Naive thymus-derived CD8-positive, alpha-beta T cell (primary cell): Measurements from ENCODE around the gene DARS2. TPM values are rescaled to one million over a fixed set of nuclear protein-coding genes. Genes with fewer than 3 reads are reported as not detected.

Experiments
- ATAC-seq, 2 donors: fragments of 150-1000 bp; cut with Tn5 transposase in 1 of 2; sonication (Bioruptor Pico), chemical (Tn5 transposase) in 1 of 2; 1 replicate in 1 of 2; 2 replicates in 1 of 2; pipeline ENCODE4 v1.10.0; 2021; ENCODE audit warnings: mild to moderate bottlenecking in 2 of 2, moderate library complexity in 2 of 2
- POLR2A ChIA-PET: fragments of 350-600 bp; sonication (Branson Sonifier 250); formaldehyde crosslinking; loops from one replicate; lab custom pipeline; 2021; ENCODE audit warnings: antibody characterized with exemption; lab: Charles Lee
- DNase-seq, 10 donors: peaks; one replicate each; pipeline versions ENCODE4 v3.0.0 to v3.0.0-alpha.2; 2020 to 2022
- H3K27ac Mint-ChIP-seq, 10 donors: one replicate each; pipeline ENCODE4 v1.8.0; 2020 to 2022; ENCODE audit warnings: mild to moderate bottlenecking in 10 of 10, mixed read lengths in 10 of 10, moderate library complexity in 4 of 10, inconsistent platforms in 1 of 10
- H3K27me3 Mint-ChIP-seq, 5 donors: one replicate each; pipeline ENCODE4 v1.8.0; 2021 to 2022; ENCODE audit warnings: mixed read lengths in 5 of 5
- H3K36me3 Mint-ChIP-seq, 3 donors: one replicate each; pipeline ENCODE4 v1.8.0; 2020 to 2022; ENCODE audit warnings: mixed read lengths in 3 of 3, mild to moderate bottlenecking in 2 of 3, inconsistent platforms in 1 of 3
- H3K4me1 Mint-ChIP-seq, 4 donors: one replicate each; pipeline ENCODE4 v1.8.0; 2021 to 2022; ENCODE audit warnings: mixed read lengths in 4 of 4
- H3K4me3 Mint-ChIP-seq, 10 donors: one replicate each; pipeline ENCODE4 v1.8.0; 2020 to 2022; ENCODE audit warnings: mild to moderate bottlenecking in 10 of 10, mixed read lengths in 10 of 10, moderate library complexity in 6 of 10, inconsistent platforms in 1 of 10
- H3K9me3 Mint-ChIP-seq, 9 donors: one replicate each; pipeline ENCODE4 v1.8.0; 2020 to 2022; ENCODE audit warnings: mixed read lengths in 9 of 9, mild to moderate bottlenecking in 3 of 9, inconsistent platforms in 1 of 9, moderate library complexity in 1 of 9
- polyA plus RNA-seq, 3 donors: library from polyadenylated mRNA; unstranded; fragments of 300-500 nt; fragmentation: Illumina TruSeq; gene quantifications; one replicate each; pipeline ENCODE4 v1.2.3, GENCODE V29; 2021
- total RNA-seq, 8 experiments: library from RNA in 2 of 8; stranded (reverse) in 2 of 8; gene quantifications; one replicate each; pipeline ENCODE4 v1.2.3 and lab custom pipeline; 2021 to 2026

The DARS2 gene
- total and polyA plus RNA-seq, 5 experiments from 2014 or later = 6.7 to 12.6 (median 12.1) TPM

- Mint-ChIP-seq H3K36me3 (peaks cover 0 to 67% (median 33%) of the 10 kb centered on the region in 3 donors), H3K4me1 (peaks cover 11 to 20% (median 15%) of the 10 kb centered on the region in 4 donors), H3K4me3 (no peak overlapping the region), H3K9me3 (no peaks in the 10 kb centered on the region), H3K27ac (peak overlapping the region in 2 of 10 donors; percentile 23 to 36), H3K27me3 (no peaks in the 10 kb centered on the region)
- DNase-seq = no peak
- no peak for ATAC-seq
- POLR2A ChIA-PET = no interaction called here
Measured at GRCh38 chr1:173894189-173894588, 69.7 kb downstream of the DARS2 start.

- H3K9me3 Mint-ChIP-seq = no peaks in the 10 kb centered on the region
- H3K36me3 Mint-ChIP-seq = peaks cover 8 to 26% (median 9%) of the 10 kb centered on the region in 3 donors
- no peak overlapping the region for H3K4me3 Mint-ChIP-seq
- H3K27ac Mint-ChIP-seq = peak overlapping the region in 1 of 10 donors; percentile 61
- POLR2A ChIA-PET = no interaction called here
- H3K27me3 Mint-ChIP-seq = no peaks in the 10 kb centered on the region
- DNase-seq (no peak), ATAC-seq (no peak)
- H3K4me1 Mint-ChIP-seq = peaks cover 0 to 12% (median 10%) of the 10 kb centered on the region in 4 donors
Measured at GRCh38 chr1:173900427-173900826, 76.0 kb downstream of the DARS2 start.

GRCh38 chr1:173900992-173901391, 76.5 kb downstream of the DARS2 start:
- H3K9me3 Mint-ChIP-seq = no peaks in the 10 kb centered on the region
- ATAC-seq (no peak), DNase-seq (no peak)
- no peak overlapping the region for H3K4me3 Mint-ChIP-seq
- POLR2A ChIA-PET = interaction anchor here (0.6 kb wide), 1 partner anchor 33 kb away, joined by 4 read pairs; the partner anchor contains the start of gene GAS5
- H3K27ac Mint-ChIP-seq = no peak overlapping the region
- H3K36me3 Mint-ChIP-seq = peaks cover 8 to 23% (median 11%) of the 10 kb centered on the region in 3 donors
- no peaks in the 10 kb centered on the region for H3K27me3 Mint-ChIP-seq
- peaks cover 0 to 13% (median 10%) of the 10 kb centered on the region in 4 donors for H3K4me1 Mint-ChIP-seq

DNA sequence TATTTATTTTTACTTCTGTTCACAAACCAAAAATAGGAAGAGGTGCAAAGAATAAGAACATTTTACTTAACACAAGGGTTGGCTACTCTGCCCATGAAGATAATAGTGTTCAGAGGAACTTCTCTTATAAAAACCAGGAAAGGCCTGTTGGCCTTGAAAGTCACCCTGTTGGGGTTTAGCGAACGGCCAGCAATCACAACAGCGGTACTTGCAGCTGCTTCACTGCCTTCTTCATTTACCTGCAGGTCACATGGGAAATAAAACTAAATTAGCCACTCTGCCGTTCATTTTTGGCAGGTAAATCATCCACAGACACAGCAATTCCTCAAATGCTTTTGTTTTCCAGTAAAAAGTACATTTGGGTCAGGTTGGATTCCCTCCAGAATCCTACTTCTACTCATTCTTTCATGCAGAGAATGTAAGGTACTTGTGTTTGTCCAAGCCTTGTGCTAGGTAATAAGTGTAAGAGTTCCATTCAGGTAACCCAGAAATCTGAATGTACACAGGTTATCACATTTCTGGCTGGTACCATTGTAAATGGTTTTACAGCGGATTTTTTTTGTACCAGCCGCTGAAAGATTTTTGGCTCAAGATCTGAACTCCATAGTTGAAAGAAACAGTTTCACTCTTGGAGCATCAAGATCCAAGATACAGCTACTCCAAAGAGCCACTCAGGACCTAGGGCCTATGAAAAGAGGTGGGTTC, 79.5 kb downstream of the DARS2 start:
- POLR2A ChIA-PET = no interaction called here
- Mint-ChIP-seq H3K4me1 (peaks cover 0 to 12% (median 5%) of the 10 kb centered on the region in 4 donors), H3K4me3 (no peak overlapping the region), H3K9me3 (no peaks in the 10 kb centered on the region), H3K27ac (peak overlapping the region in 1 of 10 donors; percentile 8), H3K36me3 (peaks cover 9 to 13% (median 12%) of the 10 kb centered on the region in 3 donors), H3K27me3 (no peaks in the 10 kb centered on the region)
- ATAC-seq (no peak), DNase-seq (no peak)

Other genes starting within 250 kb of the DARS2 start
- gene SLC9C2, start 221.6 kb upstream of the DARS2 start, total RNA-seq = not detected
- gene SLC9C2, start 221.6 kb upstream of the DARS2 start, polyA plus RNA-seq = not detected
- gene TEX50, start 189.3 kb upstream of the DARS2 start, total RNA-seq = not detected
- gene TEX50, start 189.3 kb upstream of the DARS2 start, polyA plus RNA-seq = not detected
- not detected for gene ANKRD45, start 154.8 kb upstream of the DARS2 start, total RNA-seq
- not detected for gene ANKRD45, start 154.8 kb upstream of the DARS2 start, polyA plus RNA-seq
- gene KLHL20, start 109.7 kb upstream of the DARS2 start, total RNA-seq = 10 to 100 TPM; 34.5 to 40.8 TPM
- gene KLHL20, start 109.7 kb upstream of the DARS2 start, polyA plus RNA-seq = 10 to 100 TPM; 21.1 to 27.1 (median 21.9) TPM
- 10 to 100 TPM; 14.2 to 16.6 TPM for gene CENPL, start 210 bp downstream of the DARS2 start, total RNA-seq
- 1 to 10 TPM; 4.4 to 9.2 (median 7.0) TPM for gene CENPL, start 210 bp downstream of the DARS2 start, polyA plus RNA-seq
- gene GAS5, start 43.3 kb downstream of the DARS2 start, total RNA-seq = 1,000 to 10,000 TPM; 1,055 to 1,075 TPM
- 100 to 1,000 TPM; 503 to 660 (median 547) TPM for gene GAS5, start 43.3 kb downstream of the DARS2 start, polyA plus RNA-seq
- 10 to 100 TPM; 27.9 to 28.8 TPM for gene ZBTB37, start 43.7 kb downstream of the DARS2 start, total RNA-seq
- 1 to 10 TPM; 1.9 to 2.1 (median 1.9) TPM for gene ZBTB37, start 43.7 kb downstream of the DARS2 start, polyA plus RNA-seq
- under 1 TPM in 1 of 2 experiments, not detected in 1; 0.44 TPM for gene SERPINC1, start 92.7 kb downstream of the DARS2 start, total RNA-seq
- under 1 TPM in 1 of 3 donors, not detected in 2; 0.80 TPM for gene SERPINC1, start 92.7 kb downstream of the DARS2 start, polyA plus RNA-seq
- 10 to 100 TPM; 52.9 to 56.8 TPM for gene RC3H1, start 197.7 kb downstream of the DARS2 start, total RNA-seq
- 1 to 10 TPM; 5.1 to 7.2 (median 5.2) TPM for gene RC3H1, start 197.7 kb downstream of the DARS2 start, polyA plus RNA-seq